Mucosa of rectum (tissue), 2 donors: ENCODE data around the gene APOL1.

Experiments used
- H3K27ac ChIP-seq, 2 donors: one replicate each; pipeline ENCODE4 v1.7.0; 2013; ENCODE audit warnings: inconsistent platforms in 2 of 2, low read depth in 2 of 2, low read length in 2 of 2
- H3K27me3 ChIP-seq, 2 donors: one replicate each; pipeline ENCODE4 v1.7.0; 2013; ENCODE audit warnings: low read length in 2 of 2; ENCODE audit not compliant: control insufficient read depth in 2 of 2, insufficient read depth in 2 of 2
- H3K36me3 ChIP-seq, 2 donors: one replicate each; pipeline ENCODE4 v1.7.0; 2013; ENCODE audit warnings: low read length in 2 of 2; ENCODE audit not compliant: control insufficient read depth in 2 of 2, insufficient read depth in 2 of 2
- H3K4me1 ChIP-seq, 2 donors: one replicate each; pipeline ENCODE4 v1.7.0; 2013; ENCODE audit warnings: low read length in 2 of 2, mild to moderate bottlenecking in 1 of 2; ENCODE audit not compliant: control insufficient read depth in 2 of 2, insufficient read depth in 2 of 2
- H3K4me3 ChIP-seq, 2 donors: one replicate each; pipeline ENCODE4 v1.7.0; 2013; ENCODE audit warnings: low read length in 2 of 2
- H3K9ac ChIP-seq, 2 donors: one replicate each; pipeline ENCODE4 v1.7.0; 2013; ENCODE audit warnings: low read length in 2 of 2, low read depth in 1 of 2, mild to moderate bottlenecking in 1 of 2
- H3K9me3 ChIP-seq, 2 donors: one replicate each; pipeline ENCODE4 v1.7.0; 2013; ENCODE audit warnings: low read length in 2 of 2; ENCODE audit not compliant: control insufficient read depth in 2 of 2
- donor health status: healthy.
- donor health status: Normal muscosa, but diverticular disease.

Gene APOL1

DNA sequence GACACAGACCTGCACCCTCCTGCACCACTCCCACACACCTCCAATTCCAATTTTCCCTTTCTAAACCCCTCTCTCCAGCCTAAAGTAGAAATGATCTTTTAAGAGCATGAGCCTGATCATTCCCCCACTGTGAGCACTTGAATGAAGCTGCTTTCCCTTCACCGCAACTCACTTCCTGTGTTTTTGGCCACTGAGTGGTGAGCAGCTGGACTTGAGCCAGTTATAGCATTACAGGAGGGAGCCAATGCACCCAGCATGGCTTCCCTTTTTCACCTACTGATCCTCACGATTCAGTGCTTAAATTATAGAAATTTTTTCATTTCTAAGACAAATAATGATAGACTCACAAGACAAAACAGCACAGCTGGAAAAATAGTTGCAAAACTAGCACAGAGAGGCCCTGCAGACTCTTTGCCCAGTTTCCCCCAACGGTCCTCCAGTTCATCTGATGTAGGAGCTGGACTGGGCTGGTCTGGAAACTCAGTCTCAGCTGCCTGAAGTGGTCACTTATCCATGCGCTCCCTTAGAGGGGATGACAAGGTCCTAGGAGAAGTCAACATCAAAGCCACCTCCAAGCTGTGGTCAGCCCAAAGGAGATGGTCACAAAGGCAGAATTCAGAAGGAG, 41.6 kb upstream of the APOL1 start:
- Histone ChIP-seq H3K4me1 (peaks cover 2 to 3% of the 10 kb centered on the region in 2 donors), H3K4me3 (no peak overlapping the region), H3K27me3 (peaks cover 0 to 12% of the 10 kb centered on the region in 2 donors), H3K9me3 (no peaks in the 10 kb centered on the region), H3K9ac (no peak overlapping the region), H3K36me3 (no peaks in the 10 kb centered on the region), H3K27ac (no peak overlapping the region)

DNA sequence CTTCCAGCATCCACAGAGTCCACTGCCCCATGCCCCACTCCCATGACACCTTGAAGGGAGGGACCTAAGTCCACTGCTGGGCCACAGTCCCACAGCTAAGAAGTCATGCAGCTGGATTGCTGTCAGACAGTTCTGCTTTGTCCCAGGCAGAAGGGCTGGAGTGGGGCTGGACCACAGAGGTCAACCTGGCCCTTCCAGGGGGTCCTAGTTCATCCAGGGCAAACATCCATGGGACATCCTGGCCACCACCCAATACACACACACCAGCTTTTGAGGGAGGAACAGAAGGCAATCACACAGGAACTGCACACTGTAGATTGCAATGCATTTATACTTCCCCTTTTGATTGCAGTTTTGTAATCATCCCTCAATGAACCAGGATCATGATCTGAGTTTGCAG, 40.0 kb upstream of the APOL1 start:
- Histone ChIP-seq H3K27ac (no peak overlapping the region), H3K27me3 (peaks cover 0 to 12% of the 10 kb centered on the region in 2 donors), H3K9me3 (no peaks in the 10 kb centered on the region), H3K4me3 (no peak overlapping the region), H3K9ac (no peak overlapping the region), H3K36me3 (no peaks in the 10 kb centered on the region), H3K4me1 (peaks cover 2 to 3% of the 10 kb centered on the region in 2 donors)

DNA sequence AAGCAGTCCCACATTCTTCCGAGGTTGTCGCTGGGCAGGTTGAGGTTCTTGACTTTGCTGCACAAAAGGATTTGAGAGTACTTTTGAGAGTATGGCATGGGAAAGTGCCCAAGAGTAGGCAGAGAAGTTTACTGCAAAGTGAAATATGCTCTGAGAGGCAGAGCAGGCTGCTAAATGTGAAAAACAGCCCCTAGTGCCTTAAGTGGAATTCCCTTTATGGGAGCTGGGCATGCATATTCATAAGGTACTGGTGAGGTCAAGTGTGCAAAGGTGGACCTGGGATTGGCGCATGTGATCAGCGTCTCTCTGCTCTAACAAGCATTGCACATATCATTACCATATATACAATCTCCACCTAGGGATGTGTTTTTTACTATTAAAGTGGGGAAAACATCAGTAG, 39.3 kb upstream of the APOL1 start:
- Histone ChIP-seq H3K27me3 (peaks cover 0 to 12% of the 10 kb centered on the region in 2 donors), H3K9ac (no peak overlapping the region), H3K27ac (no peak overlapping the region), H3K9me3 (no peaks in the 10 kb centered on the region), H3K36me3 (no peaks in the 10 kb centered on the region), H3K4me1 (peaks cover 2 to 3% of the 10 kb centered on the region in 2 donors), H3K4me3 (no peak overlapping the region)

DNA sequence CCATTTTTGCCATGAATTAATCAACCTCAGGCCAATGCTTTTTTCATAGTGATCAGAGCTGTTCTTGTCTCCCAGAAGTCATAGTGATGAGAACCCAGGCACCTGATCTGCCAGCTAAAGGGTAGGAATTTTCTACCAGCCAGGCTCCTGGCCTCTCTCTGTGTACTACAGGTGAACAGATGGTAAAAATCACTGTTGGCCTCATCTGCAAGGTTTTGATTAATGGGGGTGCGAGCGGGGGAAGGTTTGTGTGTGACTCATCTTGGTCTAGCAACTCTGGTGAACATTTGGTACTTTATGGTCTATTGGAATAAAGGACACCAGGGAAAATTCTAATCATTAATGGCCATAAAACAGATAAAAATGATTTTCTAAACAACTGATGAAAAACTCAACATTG, 37.0 kb upstream of the APOL1 start:
- peaks cover 1 to 3% of the 10 kb centered on the region in 2 donors for H3K4me1 ChIP-seq
- H3K27me3 ChIP-seq, result peaks cover 0 to 14% of the 10 kb centered on the region in 2 donors
- H3K9me3 ChIP-seq, result no peaks in the 10 kb centered on the region
- H3K36me3 ChIP-seq, result no peaks in the 10 kb centered on the region
- H3K4me3 ChIP-seq, result no peak overlapping the region
- H3K27ac ChIP-seq, result no peak overlapping the region
- no peak overlapping the region for H3K9ac ChIP-seq

DNA sequence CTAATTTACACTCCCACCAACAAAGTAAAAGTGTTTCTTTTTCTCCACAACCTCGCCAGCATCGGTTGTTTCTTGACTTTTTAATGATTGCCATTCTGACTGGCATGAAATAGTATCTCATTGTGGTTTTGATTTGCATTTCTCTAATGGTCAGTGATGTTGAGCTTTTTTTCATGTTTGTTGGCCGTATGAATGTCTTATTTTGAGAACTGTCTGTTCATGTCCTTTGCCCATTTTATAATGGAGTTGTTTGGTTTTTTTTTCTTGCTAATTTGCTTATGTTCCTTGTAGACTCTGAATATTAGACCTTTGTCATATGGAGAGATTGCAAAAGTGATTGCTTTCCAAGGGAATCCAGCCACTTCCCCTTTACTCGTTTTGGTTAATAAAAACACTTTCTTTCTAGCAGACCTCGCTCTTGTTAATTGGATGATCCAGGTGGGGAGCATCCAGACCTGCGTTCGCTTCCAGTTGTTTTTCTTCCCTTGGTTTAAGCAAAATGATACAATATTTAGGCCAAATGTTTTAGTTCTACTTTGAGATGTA, 34.2 kb upstream of the APOL1 start:
- H3K36me3 ChIP-seq, result no peaks in the 10 kb centered on the region
- H3K4me1 ChIP-seq, result no peaks in the 10 kb centered on the region
- H3K4me3 ChIP-seq, result no peak overlapping the region
- H3K9me3 ChIP-seq, result no peaks in the 10 kb centered on the region
- no peak overlapping the region for H3K27ac ChIP-seq
- H3K9ac ChIP-seq, result no peak overlapping the region
- H3K27me3 ChIP-seq, result peaks cover 0 to 13% of the 10 kb centered on the region in 2 donors

DNA sequence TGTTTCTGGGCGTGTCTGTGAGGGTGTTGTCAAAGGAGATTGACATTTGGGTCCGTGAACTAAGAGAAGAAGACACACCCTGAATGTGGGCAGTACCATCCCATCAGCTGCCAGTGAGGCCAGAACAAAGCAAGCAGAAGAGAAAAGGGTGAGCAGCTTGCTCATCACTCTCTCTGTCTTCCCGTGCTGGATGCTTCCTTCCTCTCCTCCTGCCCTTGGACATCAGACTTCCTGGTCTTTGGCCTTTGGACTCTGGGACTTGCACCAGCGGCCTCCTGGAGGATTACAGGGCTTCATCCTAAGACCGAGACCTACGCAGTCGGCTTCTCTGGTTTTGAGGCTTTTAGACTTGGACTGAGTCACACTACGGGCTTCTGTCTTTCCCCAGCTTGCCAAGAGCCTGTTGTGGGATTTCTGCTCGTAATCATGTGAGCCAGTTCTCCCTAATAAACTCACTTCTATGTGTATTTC, 32.4 kb upstream of the APOL1 start:
- H3K27ac ChIP-seq, result peak overlapping the region; percentile 30 to 32
- H3K27me3 ChIP-seq, result peaks cover 0 to 5% of the 10 kb centered on the region in 2 donors
- H3K36me3 ChIP-seq, result no peaks in the 10 kb centered on the region
- no peak overlapping the region for H3K9ac ChIP-seq
- no peak overlapping the region for H3K4me3 ChIP-seq
- H3K9me3 ChIP-seq, result no peaks in the 10 kb centered on the region
- H3K4me1 ChIP-seq, result no peaks in the 10 kb centered on the region

DNA sequence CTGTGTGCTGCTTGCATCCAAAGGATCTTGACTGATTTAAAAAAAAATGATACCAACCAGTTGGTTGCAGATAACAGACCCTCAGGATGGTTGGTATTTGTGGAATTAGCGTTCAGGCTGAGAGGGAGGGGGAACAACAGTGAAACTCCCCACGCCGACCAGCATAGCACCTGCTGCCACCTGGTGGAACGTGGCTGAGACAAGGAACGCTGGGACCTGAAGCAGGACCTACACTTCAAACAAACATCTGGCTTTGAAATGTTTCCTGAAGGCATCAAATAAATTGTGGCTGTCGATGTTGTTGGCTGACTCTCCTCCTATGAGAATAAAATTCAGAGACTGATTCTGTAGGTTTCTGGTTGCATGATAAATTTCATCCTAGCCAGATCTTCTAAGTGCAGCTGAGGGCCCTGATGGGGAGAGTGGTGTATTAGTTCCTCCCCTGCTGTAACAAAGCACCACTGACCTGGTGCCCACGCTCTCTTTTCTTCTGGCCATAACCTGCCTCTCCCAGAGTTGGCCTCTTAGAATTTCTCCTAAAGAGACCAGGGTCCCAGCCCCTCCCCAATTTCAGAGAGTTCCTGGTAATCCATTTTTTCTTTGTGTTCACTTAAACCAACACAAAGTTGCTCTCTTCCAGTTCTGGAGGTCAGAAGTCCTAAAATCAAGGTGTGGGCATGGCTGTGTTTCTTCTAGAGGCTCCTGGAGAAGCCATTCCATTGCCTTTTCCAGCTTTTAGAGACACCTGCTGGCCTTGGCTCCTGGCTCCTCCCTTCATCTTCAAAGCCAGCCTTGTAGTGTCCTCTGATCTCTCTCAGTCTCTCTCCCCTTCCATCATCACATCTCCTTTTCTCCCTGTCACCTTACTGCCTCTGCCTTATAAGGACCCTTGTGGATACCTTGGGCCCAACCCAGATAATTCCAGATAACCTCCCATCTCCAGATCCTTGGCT, 30.9 kb upstream of the APOL1 start:
- Histone ChIP-seq H3K4me1 (no peaks in the 10 kb centered on the region), H3K9me3 (no peaks in the 10 kb centered on the region), H3K36me3 (peaks cover 0 to 2% of the 10 kb centered on the region in 2 donors), H3K27ac (no peak overlapping the region), H3K27me3 (peaks cover 0 to 4% of the 10 kb centered on the region in 2 donors), H3K9ac (no peak overlapping the region), H3K4me3 (no peak overlapping the region)

DNA sequence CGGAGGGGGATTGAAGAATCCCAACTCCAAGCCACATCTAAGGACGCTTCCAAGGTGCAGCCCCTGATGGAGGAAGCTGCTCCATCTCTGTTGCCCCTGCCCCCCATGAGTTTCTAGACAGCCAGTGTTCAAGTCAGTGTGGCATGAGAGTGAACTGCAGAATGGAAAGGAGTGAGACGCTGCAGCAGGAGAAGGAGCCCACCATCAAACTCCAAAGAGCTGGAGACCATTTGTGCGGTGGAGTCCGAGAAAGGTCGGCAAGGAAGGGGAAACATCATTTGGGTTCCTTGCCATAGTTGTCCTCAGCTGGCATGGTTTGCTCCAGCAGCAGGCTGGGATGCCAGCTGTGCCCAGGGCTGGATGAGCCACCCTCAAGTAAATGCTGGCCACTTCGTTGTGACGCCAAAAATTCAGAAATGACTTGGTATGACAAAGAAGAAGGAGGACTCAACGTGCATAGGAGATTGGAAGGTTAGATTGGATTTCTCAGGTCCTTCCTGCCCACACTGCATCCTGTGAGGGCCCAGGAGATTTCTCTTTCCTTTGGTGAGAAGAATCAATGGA, 30.0 kb upstream of the APOL1 start:
- Histone ChIP-seq H3K4me1 (no peaks in the 10 kb centered on the region), H3K9me3 (no peaks in the 10 kb centered on the region), H3K4me3 (no peak overlapping the region), H3K9ac (no peak overlapping the region), H3K27ac (no peak overlapping the region), H3K27me3 (peaks cover 0 to 4% of the 10 kb centered on the region in 2 donors), H3K36me3 (peaks cover 8 to 10% of the 10 kb centered on the region in 2 donors)

DNA sequence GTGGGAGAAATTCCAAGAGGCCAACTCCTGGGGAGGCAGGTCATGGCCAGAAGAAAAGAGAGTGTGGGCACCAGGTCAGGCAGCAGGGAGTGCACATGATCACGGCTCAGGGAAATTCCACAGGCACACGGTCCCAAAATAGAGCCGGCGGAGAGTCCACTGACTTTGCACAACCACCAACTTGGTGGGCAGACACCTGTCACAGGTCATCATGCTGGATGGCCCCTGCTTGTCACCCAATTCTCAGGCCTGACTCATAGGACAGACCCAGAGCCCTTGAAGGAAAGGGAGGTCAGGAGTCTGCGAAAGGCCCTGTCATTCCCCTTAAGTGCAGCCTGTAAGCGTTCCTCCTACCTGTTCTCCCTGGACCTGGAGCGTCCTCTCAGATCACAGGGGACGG, 29.4 kb upstream of the APOL1 start:
- H3K9me3 ChIP-seq, result no peaks in the 10 kb centered on the region

DNA sequence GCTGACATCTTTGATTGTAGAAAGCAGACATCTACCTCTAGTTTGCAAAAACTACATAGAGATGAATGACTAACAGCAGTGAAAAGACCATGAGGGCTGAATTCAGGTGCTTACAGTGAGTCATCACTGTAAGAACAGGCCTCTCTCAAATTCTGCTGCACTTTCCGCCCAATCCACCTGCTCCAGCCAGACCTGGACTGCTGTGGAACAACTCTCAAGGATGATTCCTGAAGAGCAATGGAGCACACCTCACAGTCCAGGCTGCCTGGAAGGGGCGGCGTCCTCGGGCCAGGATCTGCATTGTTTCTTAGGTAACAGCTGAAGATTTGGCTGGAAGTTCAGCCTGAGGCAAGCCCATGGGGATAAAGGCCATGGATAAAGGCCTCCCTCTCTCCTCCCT, 28.7 kb upstream of the APOL1 start:
- H3K9me3 ChIP-seq, result no peaks in the 10 kb centered on the region
- H3K27me3 ChIP-seq, result peaks cover 0 to 4% of the 10 kb centered on the region in 2 donors
- H3K36me3 ChIP-seq, result peaks cover 14 to 20% of the 10 kb centered on the region in 2 donors
- no peak overlapping the region for H3K9ac ChIP-seq
- no peak overlapping the region for H3K4me3 ChIP-seq
- no peak overlapping the region for H3K27ac ChIP-seq
- H3K4me1 ChIP-seq, result no peaks in the 10 kb centered on the region

More for the DNA sequence above, 29.4 kb upstream of the APOL1 start:
- no peak overlapping the region for H3K9ac ChIP-seq
- H3K36me3 ChIP-seq, result peaks cover 9 to 14% of the 10 kb centered on the region in 2 donors
- no peak overlapping the region for H3K4me3 ChIP-seq
- no peaks in the 10 kb centered on the region for H3K4me1 ChIP-seq
- H3K27me3 ChIP-seq, result peaks cover 0 to 4% of the 10 kb centered on the region in 2 donors
- no peak overlapping the region for H3K27ac ChIP-seq
